ENCODE results near the gene ADCYAP1. TPM values are rescaled to one million over a fixed set of nuclear protein-coding genes. Genes with fewer than 3 reads are reported as not detected.

The ADCYAP1 gene
- total RNA-seq, 1 donor from 2014 or later, result 2.2 TPM

- Histone ChIP-seq H3K9me3 (no peaks in the 10 kb centered on the region), H3K27me3 (no peaks in the 10 kb centered on the region), H3K27ac (no peak overlapping the region), H3K4me1 (no peaks in the 10 kb centered on the region), H3K4me3 (no peak overlapping the region), H3K36me3 (no peaks in the 10 kb centered on the region)
- no peak for TF ChIP-seq CTCF (IDR thresholded peaks at IDR 0.05)
- no peak for TF ChIP-seq POLR2AphosphoS5 (IDR thresholded peaks at IDR 0.05; ENCODE audit: insufficient read depth in 1 of 2, low read depth in 1 of 2)
- no peak for TF ChIP-seq POLR2A (IDR thresholded peaks at IDR 0.05)
- intact Hi-C loops (cut with DNase I), result no loop called here
- no peak for DNase-seq (ENCODE audit: extremely low spot score in 2 of 2)
Measured at GRCh38 chr18:944440-944839, 39.8 kb downstream of the ADCYAP1 start.

DNA sequence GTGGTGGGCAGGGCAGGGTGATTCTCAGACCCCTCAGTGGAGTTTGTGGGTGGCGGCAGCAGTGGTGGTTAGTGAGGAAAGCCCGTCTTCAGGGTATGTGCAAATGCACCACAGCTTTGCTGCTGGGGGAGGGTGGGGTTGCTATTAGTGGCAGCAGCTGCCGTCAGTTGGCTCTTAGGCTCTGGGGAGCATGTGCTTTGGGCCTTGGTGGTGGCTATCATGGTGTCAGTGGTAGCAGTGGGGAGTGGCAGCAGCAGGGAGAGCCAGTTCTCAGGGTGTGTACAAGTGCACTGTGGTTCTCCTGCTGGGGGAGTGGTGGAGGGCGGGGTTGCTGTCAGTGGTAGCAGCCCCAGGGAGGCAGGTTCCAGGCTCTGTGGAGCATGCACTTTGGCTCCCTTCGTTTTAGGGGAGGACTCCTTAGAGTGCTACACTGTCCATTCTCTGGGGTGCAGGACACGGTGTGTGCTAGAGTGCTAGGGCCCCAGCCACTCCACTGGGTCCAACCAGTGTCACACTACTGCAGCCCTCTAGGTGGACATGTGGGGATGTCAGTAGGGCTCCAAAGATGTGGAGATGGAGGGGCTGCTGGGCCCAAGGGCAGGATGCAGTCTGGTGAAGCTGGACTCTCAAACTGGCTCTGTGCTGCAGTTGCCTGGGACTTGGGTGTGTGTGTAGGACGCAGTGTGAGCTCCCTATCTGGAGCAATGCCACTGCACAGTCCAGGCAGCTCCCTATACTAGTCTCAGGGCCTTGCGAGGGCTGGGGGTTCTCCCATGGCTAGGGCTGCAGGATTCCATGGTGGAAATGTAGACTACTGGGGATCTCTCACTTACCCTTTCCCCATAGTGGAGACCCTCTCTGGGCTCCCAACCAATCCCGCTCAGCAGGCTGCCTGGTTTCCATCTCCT lies 45.3 kb downstream of the ADCYAP1 start:
- intact Hi-C loops (cut with DNase I), result no loop called here

GRCh38 chr18:950882-951495 lies 46.3 kb downstream of the ADCYAP1 start:
- no peak for TF ChIP-seq POLR2A (IDR thresholded peaks at IDR 0.05)
- no peak for TF ChIP-seq CTCF (IDR thresholded peaks at IDR 0.05)
- no peak for TF ChIP-seq POLR2AphosphoS5 (IDR thresholded peaks at IDR 0.05; ENCODE audit: insufficient read depth in 1 of 2, low read depth in 1 of 2)
- Histone ChIP-seq H3K27me3 (no peaks in the 10 kb centered on the region), H3K4me3 (no peak overlapping the region), H3K9me3 (no peaks in the 10 kb centered on the region), H3K27ac (no peak overlapping the region), H3K36me3 (no peaks in the 10 kb centered on the region), H3K4me1 (peaks cover 4% of the 10 kb centered on the region)
- DNase-seq (ENCODE audit: extremely low spot score in 2 of 2), result no peak
- intact Hi-C loops (cut with DNase I), result no loop called here

More for the DNA sequence above, 45.3 kb downstream of the ADCYAP1 start:
- Histone ChIP-seq H3K36me3 (no peaks in the 10 kb centered on the region), H3K4me1 (peaks cover 4% of the 10 kb centered on the region), H3K27ac (no peak overlapping the region), H3K9me3 (no peaks in the 10 kb centered on the region), H3K27me3 (no peaks in the 10 kb centered on the region), H3K4me3 (no peak overlapping the region)
- DNase-seq (ENCODE audit: extremely low spot score in 2 of 2), result no peak
- TF ChIP-seq CTCF (IDR thresholded peaks at IDR 0.05) (no peak), POLR2A (IDR thresholded peaks at IDR 0.05) (no peak), POLR2AphosphoS5 (IDR thresholded peaks at IDR 0.05; ENCODE audit: insufficient read depth in 1 of 2, low read depth in 1 of 2) (no peak)

GRCh38 chr18:955384-956066 lies 50.9 kb downstream of the ADCYAP1 start:
- Histone ChIP-seq H3K4me1 (peaks cover 4% of the 10 kb centered on the region), H3K9me3 (no peaks in the 10 kb centered on the region), H3K36me3 (no peaks in the 10 kb centered on the region), H3K4me3 (no peak overlapping the region), H3K27ac (no peak overlapping the region), H3K27me3 (no peaks in the 10 kb centered on the region)
- intact Hi-C loops (cut with DNase I), result no loop called here
- TF ChIP-seq POLR2AphosphoS5 (IDR thresholded peaks at IDR 0.05; ENCODE audit: insufficient read depth in 1 of 2, low read depth in 1 of 2), result no peak
- TF ChIP-seq CTCF (IDR thresholded peaks at IDR 0.05), result no peak
- TF ChIP-seq POLR2A (IDR thresholded peaks at IDR 0.05), result no peak
- no peak for DNase-seq (ENCODE audit: extremely low spot score in 2 of 2)

Data from vagina (tissue), 2 donors.